ENCODE results near the gene IGFBP7.
A peak's percentile ranks its signal among the peaks of the same experiment; 100 is the strongest.
"Not testable (repeated sequence)": the region's sequence is repeated elsewhere in the genome, so short reads cannot be mapped to it uniquely, and the experiment has no call there.

The IGFBP7 gene

DNA sequence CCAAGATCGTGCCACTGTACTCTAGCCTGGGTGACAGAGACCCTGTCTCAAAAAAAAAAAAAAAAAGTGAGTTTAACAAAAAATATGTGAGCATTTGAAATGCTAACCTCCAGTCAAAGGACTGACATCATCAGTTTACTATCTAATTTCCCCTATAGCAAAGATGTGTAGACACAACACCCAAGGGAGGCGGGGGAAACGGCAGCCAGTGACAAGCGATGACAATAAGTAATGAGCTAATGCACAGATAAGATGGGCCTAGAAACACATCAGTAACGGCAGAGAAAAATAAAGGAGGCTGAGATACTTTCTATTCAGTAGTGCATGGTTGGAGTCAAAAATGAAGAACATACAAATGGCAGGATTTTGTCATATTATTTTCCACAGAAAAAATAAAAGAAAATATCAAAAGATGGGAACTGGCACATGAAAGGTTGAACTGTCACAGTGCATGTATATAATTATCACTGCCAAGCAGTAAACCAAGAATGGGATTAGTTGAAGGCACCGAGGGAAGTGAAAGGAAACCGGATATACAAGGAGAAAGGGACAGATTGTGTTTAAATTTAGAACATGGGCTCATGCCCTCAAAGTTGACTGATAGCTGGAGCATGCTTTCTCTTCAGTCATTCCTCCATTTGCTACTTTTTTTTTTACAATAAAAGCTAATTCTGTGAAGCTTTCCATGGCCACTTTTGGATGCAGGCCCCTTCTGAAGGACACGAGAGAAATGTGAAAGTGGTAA is 41.8 kb downstream of the IGFBP7 start:
- DNase-seq = no peak

DNA sequence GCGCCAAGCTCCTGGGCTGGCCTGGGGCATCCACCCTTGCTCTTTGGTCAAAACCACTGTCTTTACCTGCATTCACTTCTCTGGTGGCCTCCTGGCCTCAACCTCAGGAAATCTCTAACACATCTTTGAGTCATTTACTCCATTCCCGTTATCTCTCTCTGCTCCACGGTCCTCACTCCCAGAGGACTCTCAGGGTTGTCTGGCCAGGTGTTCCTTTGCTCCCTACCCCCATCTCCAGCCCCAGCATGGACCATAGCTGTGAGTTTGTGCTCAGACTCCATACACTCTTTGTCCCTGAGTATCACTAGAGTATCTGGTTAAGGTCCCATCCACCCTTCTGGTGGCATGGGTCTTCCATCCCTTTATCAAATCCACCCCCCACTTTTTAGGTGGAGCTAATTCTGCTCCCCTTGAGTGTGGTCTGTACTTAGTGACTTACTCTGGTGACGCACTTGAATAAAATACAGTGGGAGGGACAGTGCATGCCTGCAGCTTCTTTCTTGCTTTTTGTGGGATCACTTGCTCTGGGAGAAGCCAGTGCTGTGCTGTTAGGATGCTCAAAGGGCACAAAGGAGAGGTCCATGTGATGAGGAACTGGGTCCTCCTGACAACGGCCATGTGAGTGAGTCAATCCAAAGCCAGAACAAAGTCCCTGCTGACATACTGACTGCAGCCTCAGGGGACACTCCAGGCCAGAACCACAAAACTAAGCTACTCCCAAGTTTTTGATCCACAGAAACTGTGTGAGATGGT is 44.3 kb downstream of the IGFBP7 start:
- peak in 1 of 2 donors; percentile 59 for DNase-seq

DNA sequence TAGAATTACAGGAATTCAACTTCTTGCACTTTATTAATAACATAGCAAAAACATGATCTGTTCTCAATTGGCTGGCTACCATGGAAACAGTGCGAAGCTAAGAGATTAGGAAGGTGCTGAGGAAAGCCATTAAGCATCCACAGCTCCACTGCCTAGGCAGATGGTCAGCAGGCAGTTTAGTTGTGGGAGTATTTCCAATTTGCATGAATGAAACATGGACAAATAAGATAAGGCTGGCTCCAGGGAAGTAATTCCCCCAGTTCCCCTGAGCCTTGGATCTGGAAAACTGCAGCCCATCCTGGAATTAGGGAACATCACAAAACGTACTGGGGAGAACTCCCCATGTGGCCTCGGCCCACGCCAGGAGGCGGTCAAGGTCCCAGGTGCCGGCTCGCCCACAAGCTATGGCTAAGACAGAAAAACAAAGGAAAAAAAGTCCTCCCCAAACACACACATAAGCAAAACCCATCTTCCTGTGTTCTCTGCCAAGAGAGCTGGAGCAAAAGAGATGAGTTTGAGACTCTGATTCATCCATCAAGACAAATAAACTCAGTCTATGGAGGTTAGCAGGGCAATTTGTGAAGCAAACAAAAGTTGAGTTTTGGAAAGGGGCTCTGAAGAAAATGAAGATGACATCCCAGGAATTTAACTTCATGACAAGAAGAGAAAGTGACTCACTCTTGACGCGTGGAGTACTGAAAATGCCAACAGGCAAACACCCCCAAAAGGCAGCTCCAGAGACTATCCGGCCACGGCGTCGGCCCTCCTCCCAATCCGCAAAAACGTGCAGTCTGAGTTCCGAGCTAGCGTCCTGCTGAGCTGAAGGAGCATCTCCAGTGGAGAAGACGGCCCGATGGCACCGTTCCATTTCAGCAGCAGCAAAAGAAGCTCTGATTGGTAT is 45.1 kb downstream of the IGFBP7 start:
- DNase-seq = no peak

DNA sequence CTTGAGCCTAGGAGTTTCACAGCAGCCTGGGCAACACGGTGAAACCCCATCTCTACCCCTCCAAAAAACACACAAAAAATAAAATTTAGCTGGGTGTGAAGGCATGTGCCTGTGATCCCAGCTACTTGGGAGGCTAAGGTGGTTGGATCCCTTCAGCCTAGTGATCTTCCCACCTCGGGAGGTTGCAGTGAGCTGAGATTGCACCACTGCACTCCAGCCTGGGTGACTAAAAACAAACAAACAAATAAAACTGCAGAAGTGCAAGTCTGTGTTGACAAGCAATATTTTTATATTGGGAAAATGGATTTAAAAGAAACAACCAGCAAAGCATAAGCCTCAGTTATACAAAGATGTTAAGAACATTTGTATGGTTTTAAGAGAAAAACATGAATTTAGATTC is 46.1 kb downstream of the IGFBP7 start:
- DNase-seq = no peak

DNA sequence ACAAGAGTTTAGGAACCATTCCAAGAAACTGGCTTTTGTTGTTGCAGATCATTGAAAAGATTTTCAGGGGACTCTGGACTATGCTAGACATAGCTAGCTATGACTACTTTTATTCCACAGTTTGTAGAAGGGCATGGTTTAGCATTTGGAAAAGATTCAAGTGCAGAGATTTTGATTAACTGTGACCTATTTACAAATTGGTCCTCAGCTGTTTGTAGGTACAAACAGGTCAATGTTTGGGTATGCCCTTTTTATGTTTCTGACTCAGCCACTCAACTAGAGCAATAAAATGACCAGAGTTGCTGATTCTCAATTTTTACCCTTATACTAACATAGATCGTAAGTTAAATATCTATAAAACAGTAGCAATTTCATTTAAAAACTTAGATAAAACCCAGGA is 46.7 kb downstream of the IGFBP7 start:
- DNase-seq = no peak

DNA sequence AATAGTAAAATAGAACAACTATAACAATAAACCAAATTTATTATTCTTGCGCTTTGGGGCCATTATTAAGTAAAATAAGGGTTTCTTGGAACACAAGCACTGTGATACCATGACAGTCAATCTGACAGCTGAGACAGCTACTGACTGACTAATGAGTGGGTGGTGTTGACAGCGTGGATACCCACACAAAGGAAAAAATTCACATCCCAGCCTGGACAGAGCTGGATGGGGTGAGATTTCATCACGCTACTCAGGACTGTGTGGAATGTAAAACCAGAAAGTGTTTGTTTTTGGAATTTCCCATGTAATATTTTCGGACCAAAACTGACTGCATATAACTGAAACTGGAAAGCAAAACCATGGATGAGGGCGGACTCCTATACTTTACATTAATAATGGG is 48.8 kb downstream of the IGFBP7 start:
- DNase-seq = peak; percentile 16 to 53

DNA sequence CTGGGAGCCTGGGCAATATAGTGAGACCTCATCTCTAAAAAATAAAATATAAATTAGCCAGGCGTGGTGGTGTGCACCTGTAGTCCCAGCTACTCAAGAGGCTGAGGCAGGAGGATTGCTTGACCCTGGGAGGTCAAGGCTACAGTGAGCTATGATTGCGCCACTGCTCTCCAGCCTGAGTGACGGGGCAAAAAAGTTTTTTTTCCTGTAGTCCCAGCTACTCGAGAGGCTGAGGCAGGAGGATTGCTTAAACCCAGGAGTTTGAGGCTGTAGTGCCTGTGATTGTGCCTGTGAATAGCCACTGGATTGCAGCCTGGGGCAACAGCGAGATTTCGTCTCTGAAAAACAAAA is 49.5 kb downstream of the IGFBP7 start:
- DNase-seq = not testable (repeated sequence)

DNA sequence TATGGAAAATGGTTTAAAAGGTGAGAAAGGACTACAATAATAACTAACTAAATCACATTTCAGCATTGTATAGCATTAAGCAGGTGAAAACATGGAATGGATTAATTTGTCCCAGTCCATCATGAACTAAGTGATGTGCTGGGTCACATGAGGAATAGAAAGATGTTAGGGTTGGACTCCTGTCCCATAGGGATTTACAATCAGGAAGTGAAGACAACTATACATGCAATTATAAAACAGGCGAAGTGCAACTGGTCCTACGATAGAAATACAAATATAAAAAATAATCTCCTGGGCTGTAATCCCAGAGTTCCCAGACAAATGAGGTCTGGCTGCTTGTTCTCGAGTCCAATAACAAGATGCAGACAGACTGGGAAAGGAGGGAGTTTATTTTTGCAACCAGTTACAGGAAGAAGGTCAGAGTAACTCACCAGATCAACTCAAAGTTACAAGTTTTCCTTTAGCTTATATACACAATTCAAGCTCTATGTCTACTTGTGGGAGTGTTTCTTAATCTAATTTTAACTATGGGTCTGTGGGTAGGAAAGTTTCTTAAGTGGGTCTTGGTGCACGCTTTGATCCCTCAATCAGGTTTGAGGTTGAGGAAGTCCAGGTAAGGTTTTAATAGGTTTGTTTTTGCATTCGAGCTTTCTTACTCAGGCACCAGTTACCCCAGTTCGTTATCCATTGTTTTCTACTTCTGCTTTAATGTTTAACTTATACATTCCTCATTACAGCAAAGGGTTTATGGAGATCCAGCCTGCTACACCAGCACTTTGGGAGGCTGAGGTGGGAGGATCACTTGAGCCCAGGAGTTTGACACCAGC is 50.1 kb downstream of the IGFBP7 start:
- no peak for DNase-seq

DNA sequence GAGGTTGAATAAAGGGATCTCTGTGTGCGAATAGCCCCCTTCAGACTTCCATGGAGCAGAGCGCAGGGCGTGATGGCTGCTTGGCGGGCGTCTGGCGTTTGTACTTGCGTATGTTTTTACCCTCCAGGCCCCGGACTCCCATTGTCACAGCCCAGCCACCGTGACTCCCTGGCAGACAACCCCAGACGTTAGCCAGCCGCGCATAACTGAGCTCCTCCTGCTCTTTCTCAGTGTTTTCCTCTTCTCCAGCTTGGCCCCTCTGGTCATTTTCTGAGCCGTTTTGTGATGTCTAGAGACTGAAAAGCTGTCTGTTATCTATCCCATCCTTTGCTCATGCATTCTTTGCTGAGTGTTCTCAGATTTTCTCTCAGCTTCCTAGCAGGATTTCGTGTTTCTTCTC is 54.3 kb downstream of the IGFBP7 start:
- DNase-seq = no peak

DNA sequence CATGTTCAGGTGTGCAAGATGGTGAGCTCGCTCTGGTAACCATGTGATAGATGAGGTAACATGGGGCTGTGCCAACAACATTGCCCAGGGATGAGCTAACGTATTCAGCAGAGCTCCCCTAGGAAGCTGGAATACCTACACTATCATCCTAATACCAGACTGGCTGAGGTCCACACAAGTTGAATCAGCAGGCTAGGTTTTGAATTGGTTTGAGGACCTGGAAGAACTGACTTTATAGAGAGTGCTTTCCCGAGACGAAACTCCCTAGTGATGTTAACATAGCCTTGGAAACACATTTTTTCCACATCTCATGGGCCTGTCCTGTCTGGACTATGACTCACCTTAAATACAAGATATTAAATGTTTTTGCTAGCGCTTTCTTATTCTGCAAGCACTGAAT is 56.7 kb downstream of the IGFBP7 start:
- no peak for DNase-seq

DNA sequence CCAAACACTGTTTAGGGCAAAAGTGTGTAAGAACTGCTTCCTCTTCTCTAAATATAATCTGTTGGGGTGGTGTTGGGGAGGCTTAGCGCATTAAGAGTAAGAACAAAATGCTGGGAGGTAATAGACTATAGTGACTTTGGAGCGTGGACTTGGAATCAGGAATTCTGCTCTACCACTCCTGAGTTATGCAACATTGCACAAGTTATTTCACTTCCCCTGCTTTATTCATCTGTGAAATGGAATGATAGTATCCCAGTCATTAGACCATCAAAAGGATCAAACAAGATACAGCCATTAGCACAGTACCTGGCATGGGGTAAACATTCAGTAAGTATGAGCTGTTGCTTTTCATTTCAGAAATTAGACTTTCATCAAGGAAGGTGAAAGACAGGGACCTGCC is 58.7 kb downstream of the IGFBP7 start:
- DNase-seq = no peak

DNA sequence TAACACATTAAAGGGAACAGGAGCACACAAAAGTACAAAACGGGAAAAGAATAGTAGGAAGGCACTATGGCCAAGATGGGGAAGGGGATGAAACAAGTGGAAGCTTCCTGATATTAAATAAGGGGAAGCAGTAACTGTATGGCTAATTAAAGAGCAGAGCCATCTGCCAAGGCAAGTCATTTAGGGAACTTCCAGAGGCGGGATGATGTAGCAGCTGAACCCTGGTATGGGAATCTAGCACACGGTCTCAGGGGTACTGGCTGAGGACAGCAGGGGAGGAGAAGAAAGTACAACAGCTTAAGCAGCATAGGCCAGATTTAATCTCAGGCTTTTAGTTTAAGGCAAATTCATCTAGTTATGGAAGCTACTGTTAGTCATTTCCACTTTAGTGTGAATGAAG is 59.1 kb downstream of the IGFBP7 start:
- peak; percentile 62 to 88 for DNase-seq

DNA sequence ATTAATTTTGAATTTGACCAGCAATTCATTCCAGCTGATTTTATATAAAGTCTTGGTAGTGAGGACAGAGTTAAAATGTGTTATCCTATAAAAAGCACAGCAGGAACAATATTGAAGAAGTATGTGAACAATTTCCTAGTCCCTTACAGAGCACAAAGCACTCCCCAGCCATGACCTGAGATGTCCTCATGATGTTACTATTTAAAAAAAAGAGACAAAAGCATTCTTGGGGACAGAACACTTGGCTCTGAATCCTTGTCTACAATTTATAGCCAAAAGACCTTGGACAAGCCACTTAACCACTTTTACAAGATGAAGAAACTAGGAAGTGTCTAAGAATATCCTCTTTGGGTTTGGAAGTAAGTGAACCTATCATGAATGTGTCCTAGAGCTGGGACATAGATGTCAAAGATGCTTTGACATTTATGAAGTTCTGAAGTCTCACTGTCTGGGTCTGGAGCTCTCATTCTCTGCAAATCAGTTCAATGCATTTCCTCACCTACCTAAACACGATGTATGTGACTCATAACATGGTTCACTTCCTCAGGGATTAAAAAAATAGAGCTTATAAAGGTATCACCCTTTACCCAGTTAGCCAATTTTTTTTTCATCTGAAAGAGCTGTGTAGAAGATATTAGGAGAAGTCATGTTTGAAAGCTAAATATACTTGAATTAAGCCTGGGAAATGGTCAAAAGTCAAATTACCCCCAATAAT is 61.4 kb downstream of the IGFBP7 start:
- DNase-seq = no peak

DNA sequence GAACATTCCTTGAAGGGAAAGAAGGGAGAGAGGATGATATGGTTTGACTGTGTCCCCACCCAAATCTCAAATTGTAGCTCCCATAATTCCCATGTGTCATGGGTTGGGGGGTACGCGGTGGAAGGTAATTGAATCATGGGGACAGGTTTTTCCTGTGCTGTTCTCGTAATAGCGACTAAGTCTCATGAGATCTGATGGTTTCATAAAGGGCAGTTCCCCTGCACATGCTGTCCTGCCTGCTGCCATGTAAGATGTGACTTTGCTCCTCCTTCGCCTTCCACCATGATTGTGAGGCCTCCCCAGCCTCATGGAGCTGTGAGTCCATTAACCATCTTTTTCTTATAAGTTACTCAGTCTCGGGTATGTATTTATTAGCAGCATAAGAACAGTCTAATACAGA is 63.1 kb downstream of the IGFBP7 start:
- DNase-seq = not testable (repeated sequence)

DNA sequence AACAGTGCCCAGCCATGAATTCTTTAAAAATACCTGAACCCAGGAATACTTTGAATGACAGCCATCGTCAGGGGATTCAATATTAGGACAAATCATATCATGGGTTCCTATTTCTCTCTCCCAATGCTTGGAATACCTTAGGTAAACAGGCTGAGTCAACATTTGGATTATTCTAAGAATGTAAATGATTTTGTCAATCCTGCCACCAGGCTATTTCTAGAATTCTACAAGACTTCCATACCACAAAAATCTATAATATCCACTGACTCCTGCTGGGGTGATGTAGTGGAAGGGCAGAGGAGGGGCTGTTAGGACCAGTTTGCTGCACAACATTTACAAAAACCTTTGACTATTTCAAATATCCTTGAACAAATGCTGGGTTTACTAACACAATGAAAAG is 65.2 kb downstream of the IGFBP7 start:
- DNase-seq = no peak

DNA sequence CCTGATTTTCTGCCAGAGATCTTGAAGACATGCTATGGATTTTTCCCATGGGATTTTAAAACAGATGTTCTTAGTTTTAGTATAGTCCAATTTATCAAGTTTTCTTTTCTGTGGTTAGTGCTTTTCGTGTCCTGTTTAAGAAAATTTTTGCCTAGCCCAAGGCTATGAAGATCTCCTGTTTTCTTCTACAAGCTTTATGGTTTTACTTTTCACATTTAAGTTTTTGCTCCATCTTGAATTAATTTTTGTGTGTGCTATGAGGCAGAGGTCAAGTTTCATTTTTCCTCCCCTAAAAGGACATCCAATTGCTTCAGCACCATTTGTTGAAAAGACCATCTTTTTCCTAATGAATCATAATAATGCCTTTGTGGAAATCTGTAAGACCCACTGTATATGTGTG is 65.9 kb downstream of the IGFBP7 start:
- no peak for DNase-seq

DNA sequence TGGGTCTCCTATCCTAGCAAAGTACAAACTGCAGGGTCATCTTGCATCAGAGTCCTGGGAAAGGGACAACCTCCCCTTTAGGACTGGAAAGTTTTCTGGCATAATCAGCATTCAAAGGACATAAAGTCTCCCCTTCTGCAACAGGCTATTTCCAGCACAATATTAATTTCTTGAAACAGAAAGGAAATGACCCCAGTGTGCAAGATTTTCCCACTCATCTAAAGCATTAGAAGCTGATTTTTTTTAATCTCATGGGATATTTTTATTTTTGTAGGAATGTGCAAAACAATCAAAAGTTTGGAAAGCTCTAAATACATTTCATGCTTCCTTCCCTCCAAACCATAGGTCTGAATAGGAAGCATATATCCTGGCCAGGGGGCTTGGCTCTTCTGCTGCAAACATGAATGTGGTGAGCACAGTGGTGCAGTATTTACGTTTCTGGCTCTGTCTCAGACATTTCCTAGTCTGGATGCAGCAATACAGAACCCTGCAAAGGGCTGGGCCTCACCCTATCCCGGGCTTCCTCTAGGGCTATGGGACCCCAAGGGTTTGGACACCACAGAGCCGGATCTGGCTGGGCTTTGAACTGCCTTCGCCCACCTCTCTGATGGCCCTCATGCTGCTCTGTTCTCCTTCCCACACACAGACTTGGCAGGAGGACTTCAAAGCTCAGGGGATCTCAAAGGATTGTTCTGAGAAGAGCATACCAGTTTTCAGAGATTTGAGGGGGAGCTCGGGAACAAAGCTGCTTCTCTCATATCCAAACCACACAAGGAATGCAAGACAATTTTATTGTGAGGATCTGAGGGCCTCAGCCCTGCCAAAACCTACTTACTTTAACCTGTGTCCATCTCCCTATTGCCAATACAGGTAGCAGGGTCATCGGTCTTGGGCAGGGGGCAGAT is 66.6 kb downstream of the IGFBP7 start:
- DNase-seq = no peak

DNA sequence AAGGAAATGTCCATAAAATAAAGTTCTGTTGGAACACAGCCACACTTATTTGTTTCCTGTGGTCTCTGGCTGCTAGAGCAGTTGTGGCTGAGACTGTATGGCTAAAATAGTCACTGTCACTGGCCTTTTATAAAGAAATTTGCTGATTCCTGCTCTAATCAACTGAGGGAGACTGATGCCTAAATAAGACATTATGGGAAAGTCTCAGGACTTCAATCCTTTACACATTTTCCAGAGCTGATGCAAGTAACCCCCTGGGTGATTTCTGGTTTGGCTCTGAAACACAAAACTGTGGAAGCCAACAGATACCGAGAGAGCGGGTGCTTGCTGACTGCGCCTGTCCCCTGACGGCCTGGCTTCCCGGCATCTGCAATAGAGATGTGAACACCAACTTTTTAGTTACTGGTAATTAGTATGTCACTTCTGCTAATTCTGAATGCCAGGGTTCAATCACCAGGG is 67.4 kb downstream of the IGFBP7 start:
- DNase-seq = no peak

DNA sequence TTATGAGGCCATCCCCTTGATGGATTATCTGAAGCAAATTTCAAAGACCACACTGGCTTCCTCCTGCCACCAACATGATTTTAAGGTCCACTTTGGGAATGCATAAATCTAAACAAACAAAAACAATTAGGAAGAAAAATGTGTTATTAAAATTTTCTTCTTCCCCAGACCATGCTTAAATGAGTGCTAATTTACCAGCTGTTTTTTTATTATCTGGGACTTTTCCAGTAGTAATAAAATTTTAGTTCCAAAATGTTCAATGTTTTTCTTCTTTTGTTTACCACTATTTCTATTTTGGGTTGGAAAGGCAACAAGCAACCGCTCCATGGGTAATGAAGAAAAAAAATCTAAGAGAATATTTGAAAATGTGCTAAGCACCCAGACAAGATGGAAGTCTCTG is 69.2 kb downstream of the IGFBP7 start:
- no peak for DNase-seq

DNA sequence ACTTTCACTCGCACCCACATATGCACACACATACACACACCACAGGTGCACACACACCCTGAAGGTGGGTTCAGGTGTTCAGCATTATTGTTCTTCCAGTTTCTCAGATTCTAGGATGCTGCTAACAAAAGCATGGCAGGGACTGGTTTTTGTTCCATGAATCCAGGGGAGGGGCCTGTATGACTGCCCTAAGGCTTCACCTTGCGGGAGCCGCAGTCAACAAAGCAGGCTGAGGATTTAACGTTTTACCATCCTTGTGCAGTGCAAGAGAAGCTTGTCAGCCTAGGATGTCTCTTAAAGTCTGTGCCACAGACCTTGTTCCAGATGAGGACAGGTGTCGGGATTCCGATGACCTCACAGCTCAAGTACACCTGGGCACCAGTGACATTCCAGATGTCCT is 69.7 kb downstream of the IGFBP7 start:
- DNase-seq = no peak

DNA sequence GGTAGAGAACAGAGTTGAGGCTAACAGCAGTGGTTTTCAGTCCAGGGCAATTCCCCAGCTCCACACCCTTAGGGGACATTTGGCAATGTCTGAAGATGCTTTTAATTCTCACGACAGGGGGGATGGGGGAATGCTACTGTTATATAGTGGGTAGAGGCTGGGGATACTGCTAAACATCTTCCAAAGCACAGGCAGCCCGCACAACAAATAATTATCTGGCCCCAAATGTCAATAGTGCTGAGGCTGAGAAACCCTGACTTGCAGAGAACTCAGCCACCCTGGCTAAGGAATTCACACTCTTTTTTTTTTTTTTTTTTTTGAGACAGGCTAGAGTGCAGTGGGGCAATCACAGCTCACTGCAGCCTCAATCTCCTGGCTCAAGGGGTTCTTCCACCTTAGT is 70.8 kb downstream of the IGFBP7 start:
- DNase-seq = no peak
